Skeletal muscle satellite cell (primary cell): ENCODE data around the gene XRCC1.

Experiments used
- H3K27me3 ChIP-seq: 2 replicates; pipeline ENCODE4 v1.7.0; 2013; ENCODE audit warnings: low read length; ENCODE audit not compliant: control insufficient read depth, insufficient read depth
- H3K36me3 ChIP-seq: 2 replicates; pipeline ENCODE4 v1.7.0; 2013; ENCODE audit warnings: mild to moderate bottlenecking, control low read depth, low read length; ENCODE audit not compliant: insufficient read depth
- H3K4me1 ChIP-seq: 2 replicates; pipeline ENCODE4 v1.7.0; 2013; ENCODE audit warnings: low read length; ENCODE audit not compliant: control insufficient read depth, insufficient read depth
- H3K4me2 ChIP-seq: 2 replicates; pipeline ENCODE4 v1.7.0; 2013; ENCODE audit warnings: mild to moderate bottlenecking, low read length
- H3K4me3 ChIP-seq: 2 replicates; pipeline ENCODE4 v1.7.0; 2013; ENCODE audit warnings: low read length
- H3K9ac ChIP-seq: 2 replicates; pipeline ENCODE4 v1.7.0; 2013; ENCODE audit warnings: mild to moderate bottlenecking, low read depth, low read length, moderate library complexity
- H3K9me3 ChIP-seq: replicated peaks from 2 replicates; pipeline ENCODE4 v1.7.0; 2013; ENCODE audit warnings: mild to moderate bottlenecking, control low read depth, low read length

Gene XRCC1

GRCh38 chr19:43570174-43570791 is 5.0 kb downstream of the XRCC1 start:
- Histone ChIP-seq H3K4me2 (no peak overlapping the region), H3K4me3 (no peak overlapping the region), H3K9ac (no peak overlapping the region), H3K27me3 (no peaks in the 10 kb centered on the region), H3K9me3 (no peaks in the 10 kb centered on the region), H3K4me1 (peaks cover 5% of the 10 kb centered on the region), H3K36me3 (peaks cover 5% of the 10 kb centered on the region)

GRCh38 chr19:43569657-43570056 is 5.7 kb downstream of the XRCC1 start:
- Histone ChIP-seq H3K9me3 (no peaks in the 10 kb centered on the region), H3K4me2 (no peak overlapping the region), H3K4me1 (peaks cover 4% of the 10 kb centered on the region), H3K36me3 (peaks cover 5% of the 10 kb centered on the region), H3K9ac (no peak overlapping the region), H3K27me3 (no peaks in the 10 kb centered on the region), H3K4me3 (no peak overlapping the region)

- Histone ChIP-seq H3K4me2 (no peak overlapping the region), H3K36me3 (peaks cover 7% of the 10 kb centered on the region), H3K27me3 (no peaks in the 10 kb centered on the region), H3K9me3 (no peaks in the 10 kb centered on the region), H3K9ac (no peak overlapping the region), H3K4me3 (no peak overlapping the region), H3K4me1 (peaks cover 29% of the 10 kb centered on the region)
Observed at GRCh38 chr19:43564800-43565199, 10.5 kb downstream of the XRCC1 start.

- H3K36me3 ChIP-seq: peaks cover 7% of the 10 kb centered on the region
- H3K4me1 ChIP-seq: peaks cover 29% of the 10 kb centered on the region
- no peaks in the 10 kb centered on the region for H3K9me3 ChIP-seq
- H3K27me3 ChIP-seq: no peaks in the 10 kb centered on the region
- no peak overlapping the region for H3K4me3 ChIP-seq
- no peak overlapping the region for H3K4me2 ChIP-seq
- no peak overlapping the region for H3K9ac ChIP-seq
Observed at GRCh38 chr19:43563816-43564457, 11.4 kb downstream of the XRCC1 start.

GRCh38 chr19:43562698-43563241 is 12.6 kb downstream of the XRCC1 start:
- H3K4me1 ChIP-seq: peaks cover 29% of the 10 kb centered on the region
- H3K27me3 ChIP-seq: no peaks in the 10 kb centered on the region
- H3K9ac ChIP-seq: peak overlapping the region; percentile 58
- peak overlapping the region; percentile 38 for H3K4me3 ChIP-seq
- H3K9me3 ChIP-seq: no peaks in the 10 kb centered on the region
- H3K36me3 ChIP-seq: peaks cover 7% of the 10 kb centered on the region
- peak overlapping the region; percentile 51 for H3K4me2 ChIP-seq

- Histone ChIP-seq H3K4me3 (no peak overlapping the region), H3K4me2 (no peak overlapping the region), H3K9ac (no peak overlapping the region), H3K4me1 (peaks cover 29% of the 10 kb centered on the region), H3K36me3 (peaks cover 7% of the 10 kb centered on the region), H3K9me3 (no peaks in the 10 kb centered on the region), H3K27me3 (no peaks in the 10 kb centered on the region)
Observed at GRCh38 chr19:43562226-43562697, 13.1 kb downstream of the XRCC1 start.

GRCh38 chr19:43561139-43561970 is 14.0 kb downstream of the XRCC1 start:
- Histone ChIP-seq H3K27me3 (no peaks in the 10 kb centered on the region), H3K4me2 (no peak overlapping the region), H3K36me3 (peaks cover 7% of the 10 kb centered on the region), H3K4me3 (no peak overlapping the region), H3K9ac (no peak overlapping the region), H3K9me3 (no peaks in the 10 kb centered on the region), H3K4me1 (peaks cover 29% of the 10 kb centered on the region)

GRCh38 chr19:43560687-43561086 is 14.6 kb downstream of the XRCC1 start:
- Histone ChIP-seq H3K4me3 (no peak overlapping the region), H3K4me2 (no peak overlapping the region), H3K9me3 (no peaks in the 10 kb centered on the region), H3K4me1 (peaks cover 29% of the 10 kb centered on the region), H3K9ac (no peak overlapping the region), H3K36me3 (peaks cover 7% of the 10 kb centered on the region), H3K27me3 (no peaks in the 10 kb centered on the region)

GRCh38 chr19:43555185-43555770 is 20.0 kb downstream of the XRCC1 start:
- Histone ChIP-seq H3K9me3 (no peaks in the 10 kb centered on the region), H3K9ac (no peak overlapping the region), H3K4me1 (no peaks in the 10 kb centered on the region), H3K4me2 (no peak overlapping the region), H3K36me3 (peaks cover 19% of the 10 kb centered on the region), H3K27me3 (no peaks in the 10 kb centered on the region), H3K4me3 (no peak overlapping the region)

- no peak overlapping the region for H3K4me2 ChIP-seq
- no peak overlapping the region for H3K9ac ChIP-seq
- peaks cover 21% of the 10 kb centered on the region for H3K36me3 ChIP-seq
- H3K4me1 ChIP-seq: no peaks in the 10 kb centered on the region
- H3K4me3 ChIP-seq: no peak overlapping the region
- no peaks in the 10 kb centered on the region for H3K27me3 ChIP-seq
- no peaks in the 10 kb centered on the region for H3K9me3 ChIP-seq
Observed at GRCh38 chr19:43554317-43554895, 20.9 kb downstream of the XRCC1 start.

GRCh38 chr19:43553656-43554055 is 21.7 kb downstream of the XRCC1 start:
- peaks cover 21% of the 10 kb centered on the region for H3K36me3 ChIP-seq
- no peaks in the 10 kb centered on the region for H3K27me3 ChIP-seq
- no peak overlapping the region for H3K9ac ChIP-seq
- no peaks in the 10 kb centered on the region for H3K9me3 ChIP-seq
- no peaks in the 10 kb centered on the region for H3K4me1 ChIP-seq
- no peak overlapping the region for H3K4me2 ChIP-seq
- no peak overlapping the region for H3K4me3 ChIP-seq
